ENCODE measurements around the gene CAD. TPM values are rescaled to one million over a fixed set of nuclear protein-coding genes. Genes with fewer than 3 reads are reported as not detected.

CAD gene
- polyA plus RNA-seq, 1 donor from 2014 or later, result 14.2 TPM

GRCh38 chr2:27290549-27290948 is 73.4 kb downstream of the CAD start:
- Histone ChIP-seq H3K9me2 (ENCODE audit: insufficient read depth, low read length) (no peaks in the 10 kb centered on the region), H3K9ac (ENCODE audit: low read length) (no peak overlapping the region), H3K27me3 (ENCODE audit: insufficient read depth, low read depth, low read length) (peaks cover 5% of the 10 kb centered on the region), H3K79me2 (replicated peaks; ENCODE audit: insufficient read depth, low read length) (no peaks in the 10 kb centered on the region), H3K27ac (ENCODE audit: low read length) (no peak overlapping the region), H2AFZ (ENCODE audit: low read depth, low read length) (no peak overlapping the region), H3K4me2 (ENCODE audit: low read length) (no peak overlapping the region), H3K9me3 (ENCODE audit: low read length) (no peaks in the 10 kb centered on the region), H4K20me1 (ENCODE audit: insufficient read depth) (no peaks in the 10 kb centered on the region), H3K4me3 (ENCODE audit: low read length) (no peak overlapping the region), H3F3A (ENCODE audit: insufficient read depth, low read length, poor library complexity, severe bottlenecking) (no peaks in the 10 kb centered on the region), H3K36me3 (ENCODE audit: insufficient read depth, low read length) (no peaks in the 10 kb centered on the region)
- TF ChIP-seq POLR2AphosphoS5 (IDR thresholded peaks at IDR 0.05) (no peak), RAD21 (conservative IDR thresholded peaks at IDR 0.05) (no peak), MXI1 (conservative IDR thresholded peaks at IDR 0.05; ENCODE audit: poor library complexity, severe bottlenecking) (no peak), TAF1 (IDR thresholded peaks at IDR 0.05; ENCODE audit: low read depth) (no peak), SMC3 (conservative IDR thresholded peaks at IDR 0.05; ENCODE audit: poor library complexity) (no peak), EZH2 (IDR thresholded peaks at IDR 0.05; ENCODE audit: borderline replicate concordance, insufficient read depth, low read length, poor library complexity, severe bottlenecking) (no peak), EP300 (conservative IDR thresholded peaks at IDR 0.05; ENCODE audit: poor library complexity, severe bottlenecking) (no peak), CTCF (IDR thresholded peaks at IDR 0.05; ENCODE audit: poor library complexity, severe bottlenecking) (no peak), REST (IDR thresholded peaks at IDR 0.05; ENCODE audit: borderline replicate concordance) (no peak)

GRCh38 chr2:27291865-27292264 is 74.7 kb downstream of the CAD start:
- H3K27me3 ChIP-seq (ENCODE audit: insufficient read depth, low read depth, low read length), result peaks cover 5% of the 10 kb centered on the region
- H4K20me1 ChIP-seq (ENCODE audit: insufficient read depth), result no peaks in the 10 kb centered on the region
- no peak overlapping the region for H3K27ac ChIP-seq (ENCODE audit: low read length)
- H3K9ac ChIP-seq (ENCODE audit: low read length), result no peak overlapping the region
- H3K9me2 ChIP-seq (ENCODE audit: insufficient read depth, low read length), result no peaks in the 10 kb centered on the region
- H3K4me3 ChIP-seq (ENCODE audit: low read length), result no peak overlapping the region
- no peak overlapping the region for H3K4me2 ChIP-seq (ENCODE audit: low read length)
- TF ChIP-seq MXI1 (conservative IDR thresholded peaks at IDR 0.05; ENCODE audit: poor library complexity, severe bottlenecking) (no peak), RAD21 (conservative IDR thresholded peaks at IDR 0.05) (no peak), EZH2 (IDR thresholded peaks at IDR 0.05; ENCODE audit: borderline replicate concordance, insufficient read depth, low read length, poor library complexity, severe bottlenecking) (no peak), POLR2AphosphoS5 (IDR thresholded peaks at IDR 0.05) (no peak), CTCF (IDR thresholded peaks at IDR 0.05; ENCODE audit: poor library complexity, severe bottlenecking) (no peak), REST (IDR thresholded peaks at IDR 0.05; ENCODE audit: borderline replicate concordance) (no peak), SMC3 (conservative IDR thresholded peaks at IDR 0.05; ENCODE audit: poor library complexity) (no peak), EP300 (conservative IDR thresholded peaks at IDR 0.05; ENCODE audit: poor library complexity, severe bottlenecking) (no peak), TAF1 (IDR thresholded peaks at IDR 0.05; ENCODE audit: low read depth) (no peak)
- no peaks in the 10 kb centered on the region for H3K36me3 ChIP-seq (ENCODE audit: insufficient read depth, low read length)
- H3F3A ChIP-seq (ENCODE audit: insufficient read depth, low read length, poor library complexity, severe bottlenecking), result no peaks in the 10 kb centered on the region
- no peak overlapping the region for H2AFZ ChIP-seq (ENCODE audit: low read depth, low read length)
- no peaks in the 10 kb centered on the region for H3K9me3 ChIP-seq (ENCODE audit: low read length)
- H3K79me2 ChIP-seq (replicated peaks; ENCODE audit: insufficient read depth, low read length), result no peaks in the 10 kb centered on the region

All from neural cell (in vitro differentiated cells).